ENCODE results near the gene GLB1L. TPM values are rescaled to one million over a fixed set of nuclear protein-coding genes. Genes with fewer than 3 reads are reported as not detected.

GLB1L gene
- total RNA-seq, 1 experiment from 2014 or later: 6.9 TPM

DNA sequence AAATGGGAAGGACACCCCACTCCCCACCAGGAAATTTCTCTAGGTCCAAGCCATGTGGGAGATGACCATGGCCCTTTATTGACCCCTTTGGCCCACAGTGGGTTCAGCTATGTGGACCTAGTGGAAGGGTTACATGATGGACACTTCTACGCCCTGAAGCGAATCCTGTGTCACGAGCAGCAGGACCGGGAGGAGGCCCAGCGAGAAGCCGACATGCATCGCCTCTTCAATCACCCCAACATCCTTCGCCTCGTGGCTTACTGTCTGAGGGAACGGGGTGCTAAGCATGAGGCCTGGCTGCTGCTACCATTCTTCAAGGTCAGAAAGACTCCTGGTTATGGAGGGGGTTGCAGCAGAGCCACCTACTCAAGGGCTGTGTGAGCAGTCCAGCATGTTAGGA, 1.3 kb upstream of the GLB1L start:
- TF ChIP-seq, protein P1, sequence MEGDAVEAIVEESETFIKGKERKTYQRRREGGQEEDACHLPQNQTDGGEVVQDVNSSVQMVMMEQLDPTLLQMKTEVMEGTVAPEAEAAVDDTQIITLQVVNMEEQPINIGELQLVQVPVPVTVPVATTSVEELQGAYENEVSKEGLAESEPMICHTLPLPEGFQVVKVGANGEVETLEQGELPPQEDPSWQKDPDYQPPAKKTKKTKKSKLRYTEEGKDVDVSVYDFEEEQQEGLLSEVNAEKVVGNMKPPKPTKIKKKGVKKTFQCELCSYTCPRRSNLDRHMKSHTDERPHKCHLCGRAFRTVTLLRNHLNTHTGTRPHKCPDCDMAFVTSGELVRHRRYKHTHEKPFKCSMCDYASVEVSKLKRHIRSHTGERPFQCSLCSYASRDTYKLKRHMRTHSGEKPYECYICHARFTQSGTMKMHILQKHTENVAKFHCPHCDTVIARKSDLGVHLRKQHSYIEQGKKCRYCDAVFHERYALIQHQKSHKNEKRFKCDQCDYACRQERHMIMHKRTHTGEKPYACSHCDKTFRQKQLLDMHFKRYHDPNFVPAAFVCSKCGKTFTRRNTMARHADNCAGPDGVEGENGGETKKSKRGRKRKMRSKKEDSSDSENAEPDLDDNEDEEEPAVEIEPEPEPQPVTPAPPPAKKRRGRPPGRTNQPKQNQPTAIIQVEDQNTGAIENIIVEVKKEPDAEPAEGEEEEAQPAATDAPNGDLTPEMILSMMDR (conservative IDR thresholded peaks at IDR 0.05; ENCODE audit: low read depth, low read length): no peak
- no peak for TF ChIP-seq EZH2 (IDR thresholded peaks at IDR 0.05; ENCODE audit: borderline replicate concordance, low read depth, low read length, poor library complexity, severe bottlenecking)
- peak overlapping the region; percentile 20 for H3K27ac ChIP-seq (ENCODE audit: low read depth, low read length, poor library complexity, severe bottlenecking)
- DNase-seq (ENCODE audit: low spot score): no peak
- ChIA-PET POLR2A (ENCODE audit: low non-redundant PET) (no interaction called here), CTCF (no interaction called here)
- H3K4me3 ChIP-seq (ENCODE audit: low read depth, low read length, poor library complexity, severe bottlenecking): peak overlapping the region; percentile 85
- peaks cover 10% of the 10 kb centered on the region for H3K36me3 ChIP-seq (ENCODE audit: insufficient read depth, low read length, poor library complexity, severe bottlenecking)
- peaks cover 30% of the 10 kb centered on the region for H3K4me1 ChIP-seq (ENCODE audit: insufficient read depth, low read length, poor library complexity, severe bottlenecking)
- no peaks in the 10 kb centered on the region for H3K9me3 ChIP-seq (ENCODE audit: low read depth, low read length, poor library complexity, severe bottlenecking)
- H3K27me3 ChIP-seq (replicated peaks; ENCODE audit: insufficient read depth, low read depth, low read length, poor library complexity): no peaks in the 10 kb centered on the region
- BruUV-seq (replicated peaks): no TSS peak
- intact Hi-C loops (cut with micrococcal nuclease; ENCODE audit: unreplicated experiment): no loop called here

DNA sequence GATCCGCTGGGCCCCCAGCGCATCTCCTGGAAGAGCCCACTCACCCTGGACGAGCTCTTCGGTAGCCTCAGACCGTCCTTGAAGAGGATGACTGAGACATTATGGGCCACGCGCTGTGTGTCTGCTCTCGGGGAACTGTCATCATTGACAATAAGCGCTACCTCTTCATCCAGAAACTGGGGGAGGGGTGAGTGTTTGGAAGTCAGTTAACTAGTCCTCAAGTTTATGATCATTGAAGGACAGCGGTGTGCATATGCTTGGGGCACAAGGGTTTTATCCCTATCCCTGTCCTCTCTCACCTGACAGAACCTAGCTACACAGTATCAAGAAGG, 621 bp upstream of the GLB1L start:
- CTCF ChIA-PET: no interaction called here
- intact Hi-C loops (cut with micrococcal nuclease; ENCODE audit: unreplicated experiment): no loop called here
- Histone ChIP-seq H3K4me3 (ENCODE audit: low read depth, low read length, poor library complexity, severe bottlenecking) (peak overlapping the region; percentile 85), H3K27me3 (replicated peaks; ENCODE audit: insufficient read depth, low read depth, low read length, poor library complexity) (no peaks in the 10 kb centered on the region), H3K27ac (ENCODE audit: low read depth, low read length, poor library complexity, severe bottlenecking) (peak overlapping the region; percentile 85), H3K9me3 (ENCODE audit: low read depth, low read length, poor library complexity, severe bottlenecking) (no peaks in the 10 kb centered on the region), H3K36me3 (ENCODE audit: insufficient read depth, low read length, poor library complexity, severe bottlenecking) (peaks cover 10% of the 10 kb centered on the region), H3K4me1 (ENCODE audit: insufficient read depth, low read length, poor library complexity, severe bottlenecking) (peaks cover 28% of the 10 kb centered on the region)
- no TSS peak for BruUV-seq (replicated peaks)
- TF ChIP-seq EZH2 (IDR thresholded peaks at IDR 0.05; ENCODE audit: borderline replicate concordance, low read depth, low read length, poor library complexity, severe bottlenecking): no peak
- TF ChIP-seq, protein P1 (conservative IDR thresholded peaks at IDR 0.05; ENCODE audit: low read depth, low read length): no peak
- POLR2A ChIA-PET (ENCODE audit: low non-redundant PET): no interaction called here
- no peak for DNase-seq (ENCODE audit: low spot score)

DNA sequence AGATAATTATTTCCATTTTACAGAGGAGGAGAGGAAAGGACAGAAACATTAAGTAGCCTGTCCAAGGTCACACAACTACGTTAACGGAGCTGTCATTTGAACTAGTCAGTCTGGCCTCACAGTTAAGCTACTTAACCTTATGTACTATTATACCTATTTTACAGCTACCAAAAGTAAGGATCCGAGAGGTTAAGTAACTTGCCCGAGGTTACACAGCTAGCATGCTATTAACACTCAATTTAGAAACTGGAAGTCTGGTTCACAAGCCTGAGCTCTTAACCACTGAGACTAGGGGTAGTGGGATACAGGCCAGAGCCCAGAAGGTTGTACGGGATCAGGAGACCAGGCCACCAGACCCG, 476 bp downstream of the GLB1L start:
- TSS peak; percentile 66 for BruUV-seq (replicated peaks)
- Histone ChIP-seq H3K27me3 (replicated peaks; ENCODE audit: insufficient read depth, low read depth, low read length, poor library complexity) (no peaks in the 10 kb centered on the region), H3K36me3 (ENCODE audit: insufficient read depth, low read length, poor library complexity, severe bottlenecking) (peaks cover 4% of the 10 kb centered on the region), H3K9me3 (ENCODE audit: low read depth, low read length, poor library complexity, severe bottlenecking) (no peaks in the 10 kb centered on the region), H3K4me1 (ENCODE audit: insufficient read depth, low read length, poor library complexity, severe bottlenecking) (peaks cover 17% of the 10 kb centered on the region), H3K27ac (ENCODE audit: low read depth, low read length, poor library complexity, severe bottlenecking) (peak overlapping the region; percentile 85), H3K4me3 (ENCODE audit: low read depth, low read length, poor library complexity, severe bottlenecking) (peak overlapping the region; percentile 85)
- intact Hi-C loops (cut with micrococcal nuclease; ENCODE audit: unreplicated experiment): no loop called here
- ChIA-PET POLR2A (ENCODE audit: low non-redundant PET) (no interaction called here), CTCF (interaction anchor here (1.3 kb wide), 1 partner anchor 50 kb away, joined by 4 read pairs; no protein-coding TSS in a partner anchor)
- TF ChIP-seq EZH2 (IDR thresholded peaks at IDR 0.05; ENCODE audit: borderline replicate concordance, low read depth, low read length, poor library complexity, severe bottlenecking): no peak
- TF ChIP-seq, protein P1 (conservative IDR thresholded peaks at IDR 0.05; ENCODE audit: low read depth, low read length): no peak
- no peak for DNase-seq (ENCODE audit: low spot score)
